Measurements from ENCODE around the gene LHX4.

GRCh38 chr1:180275726-180276125 is 45.7 kb downstream of the LHX4 start:
- TF ChIP-seq ZNF592 (IDR thresholded peaks at IDR 0.05) (no peak), EHMT2 (IDR thresholded peaks at IDR 0.05) (no peak), ZNF232 (CRISPR knock-in tag; IDR thresholded peaks at IDR 0.05) (no peak), POLR2AphosphoS5 (IDR thresholded peaks at IDR 0.05; ENCODE audit: control insufficient read depth, insufficient read depth, low read depth, low read length) (no peak)
- TF ChIP-seq, protein P1, sequence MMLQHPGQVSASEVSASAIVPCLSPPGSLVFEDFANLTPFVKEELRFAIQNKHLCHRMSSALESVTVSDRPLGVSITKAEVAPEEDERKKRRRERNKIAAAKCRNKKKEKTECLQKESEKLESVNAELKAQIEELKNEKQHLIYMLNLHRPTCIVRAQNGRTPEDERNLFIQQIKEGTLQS (IDR thresholded peaks at IDR 0.05): no peak
- TF ChIP-seq, protein P1 (CRISPR knock-in tag; conservative IDR thresholded peaks at IDR 0.05): no peak

Data from K562 (cell line).